H1 (cell line): ENCODE data around the gene OR51M1.

ENCODE experiments used
- CTCF ChIP-seq, 3 experiments: IDR thresholded peaks; 1 replicate in 2 of 3; 2 replicates in 1 of 3; pipeline versions ENCODE4 v1.5.1 to v1.6.1; 2011; ENCODE audit warnings: low read length in 3 of 3, mild to moderate bottlenecking in 3 of 3, inconsistent platforms in 2 of 3, low read depth in 1 of 3, moderate library complexity in 1 of 3; ENCODE audit not compliant: insufficient read depth in 1 of 3; ENCODE audit errors: control extremely low read depth in 1 of 3
- EP300 ChIP-seq, 2 experiments: IDR thresholded peaks; 1 replicate in 1 of 2; 2 replicates in 1 of 2; pipeline ENCODE4 v1.6.1; 2011 to 2012; ENCODE audit warnings: low read depth in 2 of 2, low read length in 2 of 2, mild to moderate bottlenecking in 2 of 2, borderline replicate concordance in 1 of 2, inconsistent platforms in 1 of 2, moderate library complexity in 1 of 2
- KDM5A ChIP-seq: fragments of 200-600 bp; IDR thresholded peaks from 2 replicates; pipeline ENCODE4 v1.7.1; 2012; ENCODE audit warnings: mild to moderate bottlenecking, low read length, inconsistent platforms, mixed read lengths
- ZNF274 ChIP-seq: IDR thresholded peaks from 2 replicates; pipeline ENCODE4 v1.7.0; 2012; ENCODE audit warnings: low read length, borderline replicate concordance; ENCODE audit errors: extremely low read depth
- TF ChIP-seq, protein P1 (sequence below): IDR thresholded peaks from 2 replicates; pipeline ENCODE4 v1.6.1; 2011; ENCODE audit warnings: low read length, improper control_type of control experiment

- TF ChIP-seq CTCF (IDR thresholded peaks at IDR 0.05; ENCODE audit: control extremely low read depth in 1 of 3, insufficient read depth in 1 of 3, low read depth in 1 of 3, low read length in 3 of 3): no peak
- TF ChIP-seq, protein P1, sequence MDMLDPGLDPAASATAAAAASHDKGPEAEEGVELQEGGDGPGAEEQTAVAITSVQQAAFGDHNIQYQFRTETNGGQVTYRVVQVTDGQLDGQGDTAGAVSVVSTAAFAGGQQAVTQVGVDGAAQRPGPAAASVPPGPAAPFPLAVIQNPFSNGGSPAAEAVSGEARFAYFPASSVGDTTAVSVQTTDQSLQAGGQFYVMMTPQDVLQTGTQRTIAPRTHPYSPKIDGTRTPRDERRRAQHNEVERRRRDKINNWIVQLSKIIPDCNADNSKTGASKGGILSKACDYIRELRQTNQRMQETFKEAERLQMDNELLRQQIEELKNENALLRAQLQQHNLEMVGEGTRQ: no peak
- no peak for TF ChIP-seq ZNF274
- TF ChIP-seq EP300 (IDR thresholded peaks at IDR 0.05; ENCODE audit: borderline replicate concordance in 1 of 2, low read depth in 2 of 2, low read length in 2 of 2): no peak
- no peak for TF ChIP-seq KDM5A
Measured at GRCh38 chr11:5343474-5344335, 39.9 kb upstream of the OR51M1 start, which contains the start of gene OR51B5.
